Smooth muscle cell (in vitro differentiated cells): ENCODE data around the gene CD248. TPM values are rescaled to one million over a fixed set of nuclear protein-coding genes. Genes with fewer than 3 reads are reported as not detected.

Source experiments
- DNase-seq: peaks from one replicate; lab custom pipeline; 2025; ENCODE audit not compliant: unreplicated experiment; lab: John Stamatoyannopoulos, UW
- H2AFZ ChIP-seq: fragments of 200-600 bp; sonication (generic); 2 replicates; pipeline ENCODE4 v1.6.0; 2016; ENCODE audit warnings: antibody characterized with exemption, low read depth, mild to moderate bottlenecking
- H3F3A ChIP-seq: fragments of 200-600 bp; sonication (generic); 2 replicates; pipeline ENCODE4 v1.6.0; 2017; ENCODE audit warnings: antibody characterized with exemption, low read depth
- H3K27ac ChIP-seq: fragments of 200-600 bp; sonication (generic); 2 replicates; pipeline ENCODE4 v1.5.1; 2016; ENCODE audit warnings: low read depth, mild to moderate bottlenecking
- H3K27me3 ChIP-seq: fragments of 200-600 bp; sonication (generic); 2 replicates; pipeline ENCODE4 v1.6.1; 2016; ENCODE audit warnings: low read depth, mild to moderate bottlenecking
- H3K36me3 ChIP-seq: fragments of 200-600 bp; sonication (generic); 2 replicates; pipeline ENCODE4 v1.5.1; 2016; ENCODE audit warnings: low read depth
- H3K4me1 ChIP-seq: fragments of 200-600 bp; sonication (generic); 2 replicates; pipeline ENCODE4 v1.5.1; 2016; ENCODE audit warnings: low read depth
- H3K4me2 ChIP-seq: fragments of 200-600 bp; sonication (generic); 2 replicates; pipeline ENCODE4 v1.6.0; 2016; ENCODE audit warnings: mild to moderate bottlenecking
- H3K4me3 ChIP-seq: fragments of 200-600 bp; sonication (generic); 2 replicates; pipeline ENCODE4 v1.5.1; 2016; ENCODE audit warnings: mild to moderate bottlenecking
- H3K79me2 ChIP-seq: fragments of 200-600 bp; sonication (generic); 2 replicates; pipeline ENCODE4 v1.6.0; 2016; ENCODE audit warnings: low read depth, mild to moderate bottlenecking
- H3K9ac ChIP-seq: fragments of 200-600 bp; sonication (generic); 2 replicates; pipeline ENCODE4 v1.6.0; 2016; ENCODE audit warnings: low read depth
- H3K9me3 ChIP-seq: fragments of 200-600 bp; sonication (generic); replicated peaks from 2 replicates; pipeline ENCODE4 v1.5.1; 2016; ENCODE audit warnings: low read depth
- H4K20me1 ChIP-seq: fragments of 200-600 bp; sonication (generic); 2 replicates; pipeline ENCODE4 v1.6.0; 2016; ENCODE audit warnings: low read depth
- WGBS: methylation state at CpG from one replicate; pipeline ENCODE4 v1.1.7; 2016; ENCODE audit warnings: low lambda C conversion rate; 5-methylcytosine and 5-hydroxymethylcytosine counted together
- polyA plus RNA-seq: library from polyadenylated mRNA; unstranded; fragments of >200 nt; fragmentation: Nextera tagmentation; extraction: Ambion mirVana; gene quantifications from 2 replicates; pipeline ENCODE4 v1.2.1, GENCODE V29; 2016
- total RNA-seq: library from RNA; depleted of rRNA; stranded (reverse); fragments of >200 nt; gene quantifications from 2 replicates; pipeline ENCODE4 v1.2.3, GENCODE V29; 2014
- TF ChIP-seq, protein P1 (sequence below): fragments of 200-600 bp; sonication (generic); IDR thresholded peaks from 2 replicates; pipeline ENCODE4 v1.5.1; 2017; ENCODE audit warnings: borderline replicate concordance, mild to moderate bottlenecking, antibody characterized with exemption; ENCODE audit not compliant: insufficient read depth, poor library complexity, severe bottlenecking

CD248 gene
- total and polyA plus RNA-seq, 2 experiments from 2014 or later = 35.5 to 287 TPM

DNA sequence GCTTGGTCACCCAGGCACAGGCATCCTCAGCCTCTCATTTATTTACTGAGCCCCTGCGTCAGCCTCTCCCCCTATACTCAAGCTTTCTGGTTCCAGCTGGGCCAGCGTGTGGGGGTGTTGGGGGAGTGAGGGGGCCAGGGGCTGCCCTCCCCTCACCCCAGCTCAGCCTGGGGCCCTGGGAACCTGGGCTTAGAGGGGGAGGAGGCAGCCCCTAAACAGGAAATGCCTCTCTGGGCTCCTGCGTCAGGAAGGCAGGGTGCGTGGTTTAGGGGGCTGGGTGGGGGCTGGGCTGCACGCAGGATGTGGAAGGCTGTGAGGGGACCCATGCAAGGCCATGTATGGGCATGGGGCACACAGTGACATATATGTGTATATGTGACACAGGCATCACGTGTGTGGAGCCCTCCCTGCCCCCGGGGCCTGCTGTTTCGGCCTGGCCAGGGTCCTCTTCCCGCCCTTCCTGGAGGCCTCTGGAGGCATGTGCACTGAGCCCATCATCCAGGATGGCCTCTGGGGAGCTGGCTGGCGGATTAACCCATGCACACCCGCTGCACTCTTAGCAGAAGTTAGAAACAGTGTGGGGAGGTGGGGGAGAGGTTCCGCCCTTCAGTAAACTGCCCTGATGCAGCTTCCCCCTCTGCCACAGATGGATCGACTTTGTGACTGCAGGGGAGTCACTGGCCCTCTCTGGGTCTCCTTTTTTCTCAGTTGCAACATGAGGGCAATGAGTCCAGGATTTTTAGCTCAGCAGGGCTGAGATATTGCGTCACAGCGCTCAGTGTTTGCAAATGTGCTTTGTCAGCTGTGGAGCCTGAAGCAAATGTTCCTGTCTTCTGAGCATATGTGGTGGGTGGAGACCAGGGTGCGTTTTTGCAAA, 1.1 kb upstream of the CD248 start:
- TF ChIP-seq, protein P1, sequence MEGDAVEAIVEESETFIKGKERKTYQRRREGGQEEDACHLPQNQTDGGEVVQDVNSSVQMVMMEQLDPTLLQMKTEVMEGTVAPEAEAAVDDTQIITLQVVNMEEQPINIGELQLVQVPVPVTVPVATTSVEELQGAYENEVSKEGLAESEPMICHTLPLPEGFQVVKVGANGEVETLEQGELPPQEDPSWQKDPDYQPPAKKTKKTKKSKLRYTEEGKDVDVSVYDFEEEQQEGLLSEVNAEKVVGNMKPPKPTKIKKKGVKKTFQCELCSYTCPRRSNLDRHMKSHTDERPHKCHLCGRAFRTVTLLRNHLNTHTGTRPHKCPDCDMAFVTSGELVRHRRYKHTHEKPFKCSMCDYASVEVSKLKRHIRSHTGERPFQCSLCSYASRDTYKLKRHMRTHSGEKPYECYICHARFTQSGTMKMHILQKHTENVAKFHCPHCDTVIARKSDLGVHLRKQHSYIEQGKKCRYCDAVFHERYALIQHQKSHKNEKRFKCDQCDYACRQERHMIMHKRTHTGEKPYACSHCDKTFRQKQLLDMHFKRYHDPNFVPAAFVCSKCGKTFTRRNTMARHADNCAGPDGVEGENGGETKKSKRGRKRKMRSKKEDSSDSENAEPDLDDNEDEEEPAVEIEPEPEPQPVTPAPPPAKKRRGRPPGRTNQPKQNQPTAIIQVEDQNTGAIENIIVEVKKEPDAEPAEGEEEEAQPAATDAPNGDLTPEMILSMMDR = no peak
- H4K20me1 ChIP-seq = peaks cover 4% of the 10 kb centered on the region
- H3K36me3 ChIP-seq = no peaks in the 10 kb centered on the region
- peak overlapping the region; percentile 88 for H3K4me2 ChIP-seq
- no peaks in the 10 kb centered on the region for H3K27me3 ChIP-seq
- peaks cover 28% of the 10 kb centered on the region for H3K79me2 ChIP-seq
- peaks cover 32% of the 10 kb centered on the region for H3F3A ChIP-seq
- peak overlapping the region; percentile 47 for H3K4me3 ChIP-seq
- WGBS = 18% methylated on average over 15 of the region's 16 CpGs
- H3K4me1 ChIP-seq = peaks cover 42% of the 10 kb centered on the region
- H3K9ac ChIP-seq = peak overlapping the region; percentile 51
- no peaks in the 10 kb centered on the region for H3K9me3 ChIP-seq
- no peak overlapping the region for H2AFZ ChIP-seq
- no peak for DNase-seq
- H3K27ac ChIP-seq = peak overlapping the region; percentile 97

DNA sequence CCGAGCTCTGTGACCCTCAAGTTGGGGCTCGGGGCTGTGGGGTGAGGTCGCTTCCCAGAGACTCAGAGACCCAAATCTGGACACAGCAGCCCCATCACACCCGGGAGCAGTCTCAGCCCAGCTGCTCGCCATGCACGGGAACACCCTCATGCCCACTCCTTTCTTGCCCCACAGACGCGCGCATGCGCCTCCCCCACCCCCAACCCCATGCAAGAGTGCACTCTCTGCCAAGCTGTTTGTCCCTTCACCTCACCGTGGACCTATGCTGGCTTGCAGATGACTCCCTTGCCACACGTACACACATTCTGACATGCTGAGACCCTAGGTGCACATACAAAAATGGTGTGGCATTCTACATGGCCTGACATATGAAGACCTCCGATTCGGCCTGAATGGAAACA, 478 bp upstream of the CD248 start:
- 23% methylated on average over 9 of the region's 14 CpGs for WGBS
- H3K36me3 ChIP-seq = no peaks in the 10 kb centered on the region
- peak overlapping the region; percentile 88 for H3K4me2 ChIP-seq
- no peaks in the 10 kb centered on the region for H3K9me3 ChIP-seq
- peak overlapping the region; percentile 51 for H3K9ac ChIP-seq
- peak overlapping the region; percentile 47 for H3K4me3 ChIP-seq
- H2AFZ ChIP-seq = no peak overlapping the region
- TF ChIP-seq, protein P1 = no peak
- peak; percentile 72 for DNase-seq
- H3F3A ChIP-seq = peaks cover 32% of the 10 kb centered on the region
- H4K20me1 ChIP-seq = peaks cover 4% of the 10 kb centered on the region
- peaks cover 43% of the 10 kb centered on the region for H3K4me1 ChIP-seq
- peaks cover 28% of the 10 kb centered on the region for H3K79me2 ChIP-seq
- H3K27ac ChIP-seq = peak overlapping the region; percentile 97
- H3K27me3 ChIP-seq = no peaks in the 10 kb centered on the region

DNA sequence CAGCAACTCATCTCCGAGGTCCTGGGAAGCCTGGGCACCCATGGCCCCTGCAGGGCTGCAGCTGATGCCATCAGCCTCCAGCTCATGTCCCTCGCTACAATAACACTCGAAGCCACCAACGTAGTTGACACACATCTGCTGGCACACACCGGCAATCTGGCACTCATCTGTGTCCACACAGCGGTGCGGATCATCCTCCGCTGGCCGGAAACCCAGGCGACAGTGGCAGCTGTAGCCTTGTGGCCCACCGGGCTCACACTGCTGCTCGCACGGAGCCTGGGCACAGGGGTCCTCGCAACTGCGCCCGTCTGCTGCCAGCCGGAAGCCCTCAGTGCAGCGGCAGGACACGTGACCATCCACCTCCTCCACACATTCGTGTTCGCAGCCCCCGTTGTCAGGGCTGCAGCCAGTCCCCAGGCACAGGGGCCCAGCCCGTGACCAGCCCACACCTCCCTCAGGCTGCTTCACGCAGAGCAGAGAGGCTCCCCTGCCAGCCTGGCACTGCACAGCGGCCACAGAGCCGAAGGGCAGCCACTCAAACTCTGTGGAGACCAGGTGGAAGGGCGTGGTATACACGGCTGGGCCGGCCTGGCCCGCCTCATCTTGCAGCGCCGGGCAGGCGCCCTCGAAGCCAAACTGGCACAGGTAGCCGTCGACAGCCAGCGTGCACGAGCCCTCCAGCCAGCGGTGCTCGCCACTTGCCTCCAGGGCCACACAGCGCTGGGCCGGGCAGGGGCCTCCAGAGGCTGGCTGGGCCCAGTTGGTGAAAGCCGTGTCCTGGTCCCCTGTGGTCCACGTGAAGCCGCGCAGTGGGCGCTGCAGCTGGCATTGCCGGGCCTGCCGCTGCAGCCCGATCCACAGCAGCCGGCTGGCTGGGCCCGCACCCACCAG, 678 bp downstream of the CD248 start:
- H3K9ac ChIP-seq = peak overlapping the region; percentile 51
- TF ChIP-seq, protein P1 = no peak
- H3K4me3 ChIP-seq = peak overlapping the region; percentile 47
- peaks cover 36% of the 10 kb centered on the region for H3F3A ChIP-seq
- peaks cover 28% of the 10 kb centered on the region for H3K79me2 ChIP-seq
- peak overlapping the region; percentile 88 for H3K4me2 ChIP-seq
- no peaks in the 10 kb centered on the region for H3K27me3 ChIP-seq
- no peak overlapping the region for H2AFZ ChIP-seq
- no peaks in the 10 kb centered on the region for H3K9me3 ChIP-seq
- no peak for DNase-seq
- H3K27ac ChIP-seq = peak overlapping the region; percentile 97
- H3K4me1 ChIP-seq = peaks cover 43% of the 10 kb centered on the region
- WGBS = 80% methylated on average over 52 of the region's 52 CpGs
- H4K20me1 ChIP-seq = peaks cover 4% of the 10 kb centered on the region
- H3K36me3 ChIP-seq = no peaks in the 10 kb centered on the region
